Esophagus squamous epithelium (tissue), 5 donors: Measurements from ENCODE around the gene WDR36. TPM values are rescaled to one million over a fixed set of nuclear protein-coding genes. Genes with fewer than 3 reads are reported as not detected.

ENCODE experiments used
- DNase-seq: peaks from one replicate; lab custom pipeline; 2025; lab: John Stamatoyannopoulos, UW
- H3K27ac ChIP-seq, 4 donors: fragments of 200-600 bp; sonication (generic); one replicate each; pipeline ENCODE4 v1.5.1; 2016 to 2019; ENCODE audit warnings: mild to moderate bottlenecking in 1 of 4
- H3K27me3 ChIP-seq, 4 donors: fragments of 200-600 bp; sonication (generic); 1 replicate in 3 of 4; 2 replicates in 1 of 4; pipeline versions ENCODE4 v1.5.1 to v1.6.0; 2017 to 2021; ENCODE audit warnings: antibody characterized with exemption in 1 of 4
- H3K36me3 ChIP-seq, 3 donors: fragments of 200-600 bp; sonication (generic); one replicate each; pipeline ENCODE4 v1.5.1; 2016 to 2019
- H3K4me1 ChIP-seq, 3 donors: fragments of 200-600 bp; sonication (generic); one replicate each; pipeline ENCODE4 v1.5.1; 2017 to 2019
- H3K4me3 ChIP-seq, 4 donors: fragments of 200-600 bp; sonication (generic); 1 replicate in 3 of 4; 2 replicates in 1 of 4; pipeline ENCODE4 v1.5.1; 2016 to 2019; ENCODE audit warnings: mild to moderate bottlenecking in 2 of 4, moderate library complexity in 1 of 4
- H3K9me3 ChIP-seq, 3 donors: fragments of 200-600 bp; sonication (generic); one replicate each; pipeline ENCODE4 v1.5.1; 2016 to 2019
- POLR2A ChIP-seq, 4 donors: fragments of 450-650 bp; IDR thresholded peaks; one replicate each; pipeline ENCODE4 v1.6.1; 2017; ENCODE audit warnings: antibody characterized with exemption in 4 of 4, mild to moderate bottlenecking in 4 of 4, moderate library complexity in 3 of 4
- WGBS, 2 donors: methylation state at CpG; one replicate each; pipeline ENCODE4 v1.1.5; 2018; 5-methylcytosine and 5-hydroxymethylcytosine counted together
- intact Hi-C: fragments of 100-400 bp; cut with DNase I; formaldehyde crosslinking; loops from one replicate; pipeline ENCODE4 v1.15.0; 2022
- total RNA-seq, 4 donors: library from RNA; depleted of rRNA; stranded (reverse); fragments of >200 nt; gene quantifications; one replicate each; pipeline ENCODE4 v1.1.0, GENCODE V29; 2016
- TF ChIP-seq, protein P1 (sequence below), 6 experiments: fragments of 450-650 bp in 4 of 6; fragments of 200-600 bp in 2 of 6; sonication (generic) in 2 of 6; IDR thresholded peaks; one replicate each; pipeline ENCODE4 v1.5.1; 2016 to 2019; ENCODE audit warnings: antibody characterized with exemption in 6 of 6, mild to moderate bottlenecking in 4 of 6, moderate library complexity in 4 of 6
- donor health status: DM: yes; HTN: yes; CAD: no.

Gene WDR36
- total RNA-seq, 4 donors from 2014 or later, result 13.7 to 42.5 (median 28.3) TPM

- no peak for DNase-seq
- H3K27ac ChIP-seq, result peak overlapping the region in 1 of 4 donors; percentile 52
- peaks cover 0 to 36% (median 6%) of the 10 kb centered on the region in 3 donors for H3K4me1 ChIP-seq
- peaks cover 0 to 4% (median 0%) of the 10 kb centered on the region in 4 donors for H3K27me3 ChIP-seq
- peak overlapping the region in 1 of 4 donors; percentile 58 for H3K4me3 ChIP-seq
- intact Hi-C loops, result no loop called here
- TF ChIP-seq, protein P1, sequence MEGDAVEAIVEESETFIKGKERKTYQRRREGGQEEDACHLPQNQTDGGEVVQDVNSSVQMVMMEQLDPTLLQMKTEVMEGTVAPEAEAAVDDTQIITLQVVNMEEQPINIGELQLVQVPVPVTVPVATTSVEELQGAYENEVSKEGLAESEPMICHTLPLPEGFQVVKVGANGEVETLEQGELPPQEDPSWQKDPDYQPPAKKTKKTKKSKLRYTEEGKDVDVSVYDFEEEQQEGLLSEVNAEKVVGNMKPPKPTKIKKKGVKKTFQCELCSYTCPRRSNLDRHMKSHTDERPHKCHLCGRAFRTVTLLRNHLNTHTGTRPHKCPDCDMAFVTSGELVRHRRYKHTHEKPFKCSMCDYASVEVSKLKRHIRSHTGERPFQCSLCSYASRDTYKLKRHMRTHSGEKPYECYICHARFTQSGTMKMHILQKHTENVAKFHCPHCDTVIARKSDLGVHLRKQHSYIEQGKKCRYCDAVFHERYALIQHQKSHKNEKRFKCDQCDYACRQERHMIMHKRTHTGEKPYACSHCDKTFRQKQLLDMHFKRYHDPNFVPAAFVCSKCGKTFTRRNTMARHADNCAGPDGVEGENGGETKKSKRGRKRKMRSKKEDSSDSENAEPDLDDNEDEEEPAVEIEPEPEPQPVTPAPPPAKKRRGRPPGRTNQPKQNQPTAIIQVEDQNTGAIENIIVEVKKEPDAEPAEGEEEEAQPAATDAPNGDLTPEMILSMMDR (IDR thresholded peaks at IDR 0.05), result no peak
- no peak for TF ChIP-seq POLR2A (IDR thresholded peaks at IDR 0.05)
- H3K36me3 ChIP-seq, result no peaks in the 10 kb centered on the region
- H3K9me3 ChIP-seq, result no peaks in the 10 kb centered on the region
These were observed 16.6 kb upstream of the WDR36 start for GRCh38 chr5:111075520-111075919.

DNA sequence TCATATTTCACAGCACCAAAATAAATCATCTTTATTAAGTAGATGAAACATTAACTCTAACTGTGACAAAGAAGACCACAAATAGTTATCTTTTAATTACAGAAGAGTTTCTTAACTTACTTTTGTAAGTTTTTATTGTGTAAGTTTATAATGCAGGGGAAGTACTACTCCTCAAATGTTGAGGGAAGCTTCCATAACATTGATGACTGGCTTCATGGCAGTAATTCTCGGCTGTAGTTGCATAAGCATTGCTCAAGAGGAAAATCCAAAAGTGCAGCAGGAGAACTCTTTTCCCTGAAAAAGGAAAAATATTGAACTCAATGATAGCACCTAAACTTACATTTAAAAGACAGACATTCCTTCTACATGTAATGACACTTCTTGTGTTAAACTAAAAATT lies 16.1 kb upstream of the WDR36 start:
- intact Hi-C loops, result no loop called here
- Histone ChIP-seq H3K27ac (peak overlapping the region in 1 of 4 donors; percentile 40), H3K36me3 (no peaks in the 10 kb centered on the region), H3K4me1 (peaks cover 0 to 36% (median 6%) of the 10 kb centered on the region in 3 donors), H3K4me3 (no peak overlapping the region), H3K9me3 (no peaks in the 10 kb centered on the region), H3K27me3 (no peaks in the 10 kb centered on the region)
- TF ChIP-seq POLR2A (IDR thresholded peaks at IDR 0.05), result no peak
- TF ChIP-seq, protein P1 (IDR thresholded peaks at IDR 0.05), result no peak
- WGBS, 2 donors, result 42 to 50% methylated on average over 1 of the region's 1 CpG
- no peak for DNase-seq

DNA sequence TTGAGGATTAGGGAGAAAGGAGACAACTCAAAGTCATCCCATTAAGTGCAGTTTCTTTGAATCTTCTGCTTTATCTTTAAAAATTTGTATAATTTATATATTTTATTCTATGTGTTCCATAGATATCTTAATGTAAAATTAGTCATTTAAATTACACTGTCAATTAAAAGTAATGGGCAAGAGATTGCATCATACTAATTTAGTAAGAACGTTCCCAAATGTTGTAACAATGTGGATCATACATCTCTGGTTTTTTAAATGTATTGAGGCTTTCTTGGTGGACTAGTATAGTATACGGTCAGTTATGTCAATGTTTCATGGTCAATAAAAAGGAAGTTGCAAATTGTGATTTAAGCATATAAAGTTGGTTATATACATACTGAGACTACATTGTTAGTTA lies 14.5 kb upstream of the WDR36 start:
- Histone ChIP-seq H3K4me1 (peaks cover 0 to 32% (median 6%) of the 10 kb centered on the region in 3 donors), H3K4me3 (no peak overlapping the region), H3K27ac (no peak overlapping the region), H3K36me3 (no peaks in the 10 kb centered on the region), H3K27me3 (no peaks in the 10 kb centered on the region), H3K9me3 (no peaks in the 10 kb centered on the region)
- intact Hi-C loops, result no loop called here
- TF ChIP-seq, protein P1 (IDR thresholded peaks at IDR 0.05), result no peak
- TF ChIP-seq POLR2A (IDR thresholded peaks at IDR 0.05), result no peak
- 67 to 74% methylated on average over 2 of the region's 2 CpGs for WGBS, 2 donors
- no peak for DNase-seq

- no peaks in the 10 kb centered on the region for H3K36me3 ChIP-seq
- no peaks in the 10 kb centered on the region for H3K27me3 ChIP-seq
- no peaks in the 10 kb centered on the region for H3K9me3 ChIP-seq
- intact Hi-C loops, result no loop called here
- no peak for DNase-seq
- WGBS, 2 donors, result 63 to 76% methylated on average over 1 of the region's 1 CpG
- H3K27ac ChIP-seq, result no peak overlapping the region
- no peak overlapping the region for H3K4me3 ChIP-seq
- H3K4me1 ChIP-seq, result peaks cover 0 to 12% (median 3%) of the 10 kb centered on the region in 3 donors
- no peak for TF ChIP-seq POLR2A (IDR thresholded peaks at IDR 0.05)
- TF ChIP-seq, protein P1 (IDR thresholded peaks at IDR 0.05), result no peak
These were observed 12.3 kb upstream of the WDR36 start for GRCh38 chr5:111079846-111080245.

- Histone ChIP-seq H3K4me3 (no peak overlapping the region), H3K4me1 (no peaks in the 10 kb centered on the region), H3K9me3 (no peaks in the 10 kb centered on the region), H3K27me3 (no peaks in the 10 kb centered on the region), H3K36me3 (no peaks in the 10 kb centered on the region), H3K27ac (no peak overlapping the region)
- intact Hi-C loops, result no loop called here
- no peak for DNase-seq
- WGBS, 2 donors, result 24 to 30% methylated on average over 7 of the region's 7 CpGs
- TF ChIP-seq, protein P1 (IDR thresholded peaks at IDR 0.05), result no peak
- TF ChIP-seq POLR2A (IDR thresholded peaks at IDR 0.05), result no peak
These were observed 8.8 kb upstream of the WDR36 start for GRCh38 chr5:111083323-111083722.
